ENCODE data around the gene CHD5.

The CHD5 gene

DNA sequence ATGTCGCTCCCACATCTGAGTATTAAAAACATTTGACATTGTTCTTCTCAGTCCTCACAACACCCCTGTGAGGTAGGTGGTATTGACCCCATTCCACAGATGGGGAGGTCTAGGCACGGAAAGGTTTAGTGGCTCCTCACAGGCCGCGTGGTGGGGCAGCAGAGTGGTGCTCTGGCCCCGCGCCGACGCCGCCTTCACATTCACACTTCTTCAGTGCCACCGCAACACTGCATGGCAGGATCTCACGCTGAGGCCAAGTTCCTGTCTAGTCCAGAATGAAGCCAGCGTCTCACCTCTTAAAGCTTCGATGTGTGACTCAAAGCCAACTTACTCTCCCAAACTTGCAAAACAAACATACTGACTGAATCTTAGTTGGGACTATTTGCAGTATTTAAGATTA is 43.5 kb upstream of the CHD5 start:
- Histone ChIP-seq H4K20me1 (ENCODE audit: insufficient read depth, low read length) (peaks cover 50% of the 10 kb centered on the region), H3K4me1 (ENCODE audit: insufficient read depth, low read length) (no peaks in the 10 kb centered on the region), H3K9ac (ENCODE audit: low read depth, low read length) (no peak overlapping the region), H3K27me3 (ENCODE audit: insufficient read depth, low read length, poor library complexity) (no peaks in the 10 kb centered on the region), H3K27ac (ENCODE audit: low read length) (no peak overlapping the region), H3K4me3 (ENCODE audit: low read depth in 1 of 2, low read length in 2 of 2) (no peak overlapping the region), H2AFZ (ENCODE audit: low read depth, low read length) (no peak overlapping the region), H3K79me2 (ENCODE audit: insufficient read depth, low read length) (peaks cover 22% of the 10 kb centered on the region; the same call in 1 of the 2 replicates), H3K4me2 (ENCODE audit: insufficient read depth, low read length) (no peak overlapping the region), H3K9me3 (ENCODE audit: insufficient read depth, low read length, severe bottlenecking) (no peaks in the 10 kb centered on the region), H3K36me3 (ENCODE audit: insufficient read depth, low read length) (peaks cover 75% of the 10 kb centered on the region)
- DNase-seq (no peak), ATAC-seq (ENCODE audit: insufficient read depth, low read depth) (no peak)
- TF ChIP-seq, protein P1, sequence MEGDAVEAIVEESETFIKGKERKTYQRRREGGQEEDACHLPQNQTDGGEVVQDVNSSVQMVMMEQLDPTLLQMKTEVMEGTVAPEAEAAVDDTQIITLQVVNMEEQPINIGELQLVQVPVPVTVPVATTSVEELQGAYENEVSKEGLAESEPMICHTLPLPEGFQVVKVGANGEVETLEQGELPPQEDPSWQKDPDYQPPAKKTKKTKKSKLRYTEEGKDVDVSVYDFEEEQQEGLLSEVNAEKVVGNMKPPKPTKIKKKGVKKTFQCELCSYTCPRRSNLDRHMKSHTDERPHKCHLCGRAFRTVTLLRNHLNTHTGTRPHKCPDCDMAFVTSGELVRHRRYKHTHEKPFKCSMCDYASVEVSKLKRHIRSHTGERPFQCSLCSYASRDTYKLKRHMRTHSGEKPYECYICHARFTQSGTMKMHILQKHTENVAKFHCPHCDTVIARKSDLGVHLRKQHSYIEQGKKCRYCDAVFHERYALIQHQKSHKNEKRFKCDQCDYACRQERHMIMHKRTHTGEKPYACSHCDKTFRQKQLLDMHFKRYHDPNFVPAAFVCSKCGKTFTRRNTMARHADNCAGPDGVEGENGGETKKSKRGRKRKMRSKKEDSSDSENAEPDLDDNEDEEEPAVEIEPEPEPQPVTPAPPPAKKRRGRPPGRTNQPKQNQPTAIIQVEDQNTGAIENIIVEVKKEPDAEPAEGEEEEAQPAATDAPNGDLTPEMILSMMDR (IDR thresholded peaks at IDR 0.05; ENCODE audit: borderline replicate concordance, extremely low read depth, low read length, poor library complexity, severe bottlenecking) = no peak
- TF ChIP-seq EZH2 (IDR thresholded peaks at IDR 0.05; ENCODE audit: borderline replicate concordance, low read depth, low read length, severe bottlenecking) = no peak

DNA sequence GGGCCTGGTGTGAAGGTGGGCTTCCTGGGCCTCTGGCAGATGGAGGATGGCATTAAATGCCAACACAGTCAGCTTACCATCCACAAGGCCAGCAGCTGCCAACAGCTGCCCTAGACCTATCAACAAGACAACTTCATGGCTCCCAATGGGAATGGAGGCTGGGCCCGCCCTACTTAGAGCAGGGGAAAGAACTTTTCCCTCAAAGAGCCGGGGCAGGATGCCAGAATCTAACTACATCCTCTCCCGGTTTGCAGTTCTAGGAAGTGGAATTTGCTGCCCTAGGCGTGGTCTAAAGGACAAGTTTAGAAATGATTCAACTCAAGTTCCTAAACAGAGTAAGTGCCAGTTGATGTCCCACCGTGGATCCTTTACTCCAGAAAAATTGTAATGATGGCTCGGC is 42.5 kb upstream of the CHD5 start:
- Histone ChIP-seq H3K4me1 (ENCODE audit: insufficient read depth, low read length) (no peaks in the 10 kb centered on the region), H4K20me1 (ENCODE audit: insufficient read depth, low read length) (peaks cover 56% of the 10 kb centered on the region), H3K27me3 (ENCODE audit: insufficient read depth, low read length, poor library complexity) (no peaks in the 10 kb centered on the region), H3K4me2 (ENCODE audit: insufficient read depth, low read length) (no peak overlapping the region), H3K9ac (ENCODE audit: low read depth, low read length) (no peak overlapping the region), H3K27ac (ENCODE audit: low read length) (no peak overlapping the region), H3K36me3 (ENCODE audit: insufficient read depth, low read length) (peaks cover 66% of the 10 kb centered on the region), H3K79me2 (ENCODE audit: insufficient read depth, low read length) (peaks cover 17% of the 10 kb centered on the region; the same call in 1 of the 2 replicates), H2AFZ (ENCODE audit: low read depth, low read length) (no peak overlapping the region), H3K4me3 (ENCODE audit: low read depth in 1 of 2, low read length in 2 of 2) (no peak overlapping the region), H3K9me3 (ENCODE audit: insufficient read depth, low read length, severe bottlenecking) (no peaks in the 10 kb centered on the region)
- no peak for DNase-seq
- TF ChIP-seq, protein P1 (IDR thresholded peaks at IDR 0.05; ENCODE audit: borderline replicate concordance, extremely low read depth, low read length, poor library complexity, severe bottlenecking) = no peak
- no peak for ATAC-seq (ENCODE audit: insufficient read depth, low read depth)

DNA sequence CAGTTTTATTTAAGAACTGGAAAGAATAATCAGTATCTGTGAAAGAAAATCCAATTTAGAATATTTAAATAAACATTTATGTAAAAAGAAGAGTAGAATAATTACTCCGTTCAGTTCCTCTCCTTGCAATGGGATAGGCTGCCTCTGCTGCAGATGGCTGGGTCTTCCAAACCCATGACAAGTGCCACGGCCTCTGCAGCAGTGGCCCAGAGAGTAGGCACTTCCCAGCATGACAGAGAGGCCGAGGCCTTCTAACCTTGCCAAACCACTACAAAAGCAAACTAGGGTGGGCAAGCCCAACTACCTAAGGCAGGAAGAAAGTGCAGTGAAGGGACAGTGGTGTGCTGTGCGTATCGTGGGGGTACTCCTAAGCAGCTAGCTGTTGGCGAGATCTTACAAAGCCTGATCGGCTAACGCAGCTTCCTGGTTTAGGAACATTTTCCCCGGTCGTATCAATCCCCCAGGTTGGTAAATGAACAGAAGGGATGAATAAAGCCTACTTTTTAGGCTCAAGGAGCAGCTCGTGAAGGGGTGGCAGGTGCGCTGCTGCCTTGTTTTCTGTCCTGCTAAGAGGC is 41.2 kb upstream of the CHD5 start:
- no peaks in the 10 kb centered on the region for H3K27me3 ChIP-seq (ENCODE audit: insufficient read depth, low read length, poor library complexity)
- peaks cover 50% of the 10 kb centered on the region for H4K20me1 ChIP-seq (ENCODE audit: insufficient read depth, low read length)
- no peaks in the 10 kb centered on the region for H3K4me1 ChIP-seq (ENCODE audit: insufficient read depth, low read length)
- TF ChIP-seq, protein P1 (IDR thresholded peaks at IDR 0.05; ENCODE audit: borderline replicate concordance, extremely low read depth, low read length, poor library complexity, severe bottlenecking) = no peak
- TF ChIP-seq EZH2 (IDR thresholded peaks at IDR 0.05; ENCODE audit: borderline replicate concordance, low read depth, low read length, severe bottlenecking) = no peak
- no peak overlapping the region for H3K27ac ChIP-seq (ENCODE audit: low read length)
- no peak overlapping the region for H3K9ac ChIP-seq (ENCODE audit: low read depth, low read length)
- DNase-seq (no peak), ATAC-seq (ENCODE audit: insufficient read depth, low read depth) (no peak)
- peaks cover 54% of the 10 kb centered on the region for H3K36me3 ChIP-seq (ENCODE audit: insufficient read depth, low read length)
- no peak overlapping the region for H3K4me2 ChIP-seq (ENCODE audit: insufficient read depth, low read length)
- H3K4me3 ChIP-seq (ENCODE audit: low read depth in 1 of 2, low read length in 2 of 2) = no peak overlapping the region
- H3K9me3 ChIP-seq (ENCODE audit: insufficient read depth, low read length, severe bottlenecking) = no peaks in the 10 kb centered on the region
- peaks cover 8% of the 10 kb centered on the region; the same call in 1 of the 2 replicates for H3K79me2 ChIP-seq (ENCODE audit: insufficient read depth, low read length)
- no peak overlapping the region for H2AFZ ChIP-seq (ENCODE audit: low read depth, low read length)

Data from DND-41 (cell line).